Glutamatergic neuron (in vitro differentiated cells): ENCODE results near the gene NFIC. TPM values are rescaled to one million over a fixed set of nuclear protein-coding genes. Genes with fewer than 3 reads are reported as not detected.

Experiments used
- DNase-seq: peaks from one replicate; pipeline ENCODE4 v3.0.0; 2022
- H3K27ac Mint-ChIP-seq: one replicate; pipeline ENCODE4 v1.8.0; 2020; ENCODE audit warnings: mild to moderate bottlenecking, mixed read lengths, inconsistent platforms; ENCODE audit not compliant: unreplicated experiment
- H3K27me3 Mint-ChIP-seq: one replicate; pipeline ENCODE4 v1.8.0; 2020; ENCODE audit warnings: mild to moderate bottlenecking, moderate library complexity, mixed read lengths, inconsistent platforms; ENCODE audit not compliant: unreplicated experiment
- H3K36me3 Mint-ChIP-seq: one replicate; pipeline ENCODE4 v1.8.0; 2020; ENCODE audit warnings: mild to moderate bottlenecking, mixed read lengths, inconsistent platforms; ENCODE audit not compliant: unreplicated experiment
- H3K4me1 Mint-ChIP-seq: one replicate; pipeline ENCODE4 v1.8.0; 2020; ENCODE audit warnings: mild to moderate bottlenecking, low read depth, mixed read lengths, inconsistent platforms; ENCODE audit not compliant: unreplicated experiment
- H3K4me3 Mint-ChIP-seq: one replicate; pipeline ENCODE4 v1.8.0; 2020; ENCODE audit warnings: mild to moderate bottlenecking, mixed read lengths, inconsistent platforms; ENCODE audit not compliant: unreplicated experiment
- H3K9me3 Mint-ChIP-seq: one replicate; pipeline ENCODE4 v1.8.0; 2020; ENCODE audit warnings: mild to moderate bottlenecking, moderate library complexity, mixed read lengths, inconsistent platforms; ENCODE audit not compliant: unreplicated experiment
- long read RNA-seq: library from polyadenylated mRNA; unstranded; transcript quantifications from one replicate; pipeline ENCODE4 v2.0.0, GENCODE V29; 2020; ENCODE audit not compliant: unreplicated experiment
- total RNA-seq: library from RNA; stranded (reverse); fragmentation: NEBNext Ultra II Directional; extraction: Animal tissue kit (Norgen Biotek cat#: 25700); gene quantifications from one replicate; pipeline ENCODE4 v1.2.1, GENCODE V29; 2021; ENCODE audit not compliant: unreplicated experiment
- TF ChIP-seq, protein P1 (sequence below): fragments of 200-600 bp; sonication (generic); IDR thresholded peaks from one replicate; pipeline ENCODE4 v1.5.0; 2021; ENCODE audit not compliant: partially characterized antibody, unreplicated experiment

Gene NFIC
- 2.0 TPM for total RNA-seq
- long read RNA-seq: 0 reads

DNA sequence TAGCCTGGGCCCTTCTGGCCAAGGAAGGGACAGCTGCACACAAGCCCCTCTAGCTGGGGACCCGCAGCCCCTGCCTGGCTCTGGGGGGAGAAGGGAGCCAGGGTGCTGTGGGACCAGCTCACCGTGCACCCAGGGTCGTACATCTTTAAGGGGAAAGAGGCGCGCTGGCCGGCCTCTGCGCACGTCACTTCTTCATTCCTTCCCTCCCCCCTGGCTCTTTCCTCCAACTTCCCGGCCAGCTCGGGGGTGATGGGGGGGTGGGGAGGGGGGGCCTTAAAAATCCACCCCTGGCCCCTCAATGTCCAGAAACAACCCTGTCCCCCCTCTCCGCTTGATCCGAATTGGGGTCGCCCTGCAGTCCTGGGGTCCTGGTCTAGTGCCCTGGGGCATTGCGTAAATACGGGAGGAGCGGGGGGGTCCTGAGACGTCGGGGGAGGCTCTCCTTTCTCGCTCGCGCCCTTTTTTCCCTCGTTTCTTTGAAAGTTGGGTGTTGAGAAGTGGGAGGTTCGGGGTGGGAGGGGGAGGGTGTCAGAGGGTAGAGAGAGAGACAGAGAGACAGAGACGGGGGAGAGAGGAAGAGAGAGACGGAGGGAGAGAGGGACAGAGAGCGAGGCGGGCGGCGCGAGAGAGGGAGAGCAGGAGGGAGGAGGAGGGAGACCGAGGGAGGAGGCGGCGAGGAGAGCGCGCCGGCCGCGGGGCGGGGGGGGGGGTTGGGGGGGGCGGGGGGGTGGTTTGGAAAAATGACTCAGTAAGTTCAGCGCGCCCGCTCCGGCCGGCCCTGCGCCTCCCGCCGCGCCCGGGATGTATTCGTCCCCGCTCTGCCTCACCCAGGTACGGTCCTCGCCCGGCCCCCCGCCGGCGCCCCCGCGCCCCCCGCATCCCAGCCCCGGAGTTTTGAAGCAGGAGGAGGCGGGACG, at the start of gene NFIC:
TSS of gene NFIC (plus strand) at position 748 of the 917 bp plus-strand sequence. CDS start at position 802, 54 bp downstream.
- H3K9me3 Mint-ChIP-seq: peaks cover 8% of the 10 kb centered on the region
- H3K27ac Mint-ChIP-seq: no peak within 1 kb of the TSS
- no peak for DNase-seq
- TF ChIP-seq, protein P1, sequence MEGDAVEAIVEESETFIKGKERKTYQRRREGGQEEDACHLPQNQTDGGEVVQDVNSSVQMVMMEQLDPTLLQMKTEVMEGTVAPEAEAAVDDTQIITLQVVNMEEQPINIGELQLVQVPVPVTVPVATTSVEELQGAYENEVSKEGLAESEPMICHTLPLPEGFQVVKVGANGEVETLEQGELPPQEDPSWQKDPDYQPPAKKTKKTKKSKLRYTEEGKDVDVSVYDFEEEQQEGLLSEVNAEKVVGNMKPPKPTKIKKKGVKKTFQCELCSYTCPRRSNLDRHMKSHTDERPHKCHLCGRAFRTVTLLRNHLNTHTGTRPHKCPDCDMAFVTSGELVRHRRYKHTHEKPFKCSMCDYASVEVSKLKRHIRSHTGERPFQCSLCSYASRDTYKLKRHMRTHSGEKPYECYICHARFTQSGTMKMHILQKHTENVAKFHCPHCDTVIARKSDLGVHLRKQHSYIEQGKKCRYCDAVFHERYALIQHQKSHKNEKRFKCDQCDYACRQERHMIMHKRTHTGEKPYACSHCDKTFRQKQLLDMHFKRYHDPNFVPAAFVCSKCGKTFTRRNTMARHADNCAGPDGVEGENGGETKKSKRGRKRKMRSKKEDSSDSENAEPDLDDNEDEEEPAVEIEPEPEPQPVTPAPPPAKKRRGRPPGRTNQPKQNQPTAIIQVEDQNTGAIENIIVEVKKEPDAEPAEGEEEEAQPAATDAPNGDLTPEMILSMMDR: no peak
- peaks cover 2% of the 10 kb centered on the region for H3K4me1 Mint-ChIP-seq
- no peak within 1 kb of the TSS for H3K4me3 Mint-ChIP-seq
- peaks cover 51% of the 10 kb centered on the region for H3K27me3 Mint-ChIP-seq
- H3K36me3 Mint-ChIP-seq: no peaks in the 10 kb centered on the region

DNA sequence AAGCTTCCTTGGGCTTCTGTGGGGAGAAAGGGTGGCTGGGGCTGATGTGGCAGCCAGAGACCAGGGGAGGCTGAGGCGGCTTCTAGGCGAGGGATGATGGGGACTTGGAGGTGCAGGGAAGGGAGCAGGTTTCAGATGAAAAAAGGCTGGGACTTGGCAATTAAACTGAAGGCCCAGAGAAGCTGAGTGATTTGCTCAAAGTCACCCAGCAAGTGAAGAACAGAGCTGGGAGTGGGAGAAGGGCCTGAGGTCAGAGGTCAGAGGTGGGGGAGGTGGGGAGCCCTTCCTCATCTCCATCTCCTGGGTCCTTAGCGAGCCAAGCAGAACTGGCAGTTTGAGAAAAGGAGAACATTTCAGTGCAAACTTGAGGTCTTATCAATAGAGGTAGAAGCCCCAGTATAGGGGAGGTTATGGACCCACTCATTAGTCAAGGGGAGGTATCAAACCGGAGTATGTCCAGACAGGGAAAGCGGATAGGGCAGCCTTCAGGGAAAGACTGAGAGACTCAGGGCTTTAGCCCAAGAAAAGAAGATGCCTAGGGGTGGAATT, 49.6 kb upstream of the NFIC start:
- Mint-ChIP-seq H3K27ac (no peak overlapping the region), H3K4me1 (no peaks in the 10 kb centered on the region), H3K9me3 (peaks cover 4% of the 10 kb centered on the region), H3K36me3 (no peaks in the 10 kb centered on the region), H3K4me3 (no peak overlapping the region), H3K27me3 (peaks cover 10% of the 10 kb centered on the region)
- no peak for DNase-seq
- TF ChIP-seq, protein P1: no peak

DNA sequence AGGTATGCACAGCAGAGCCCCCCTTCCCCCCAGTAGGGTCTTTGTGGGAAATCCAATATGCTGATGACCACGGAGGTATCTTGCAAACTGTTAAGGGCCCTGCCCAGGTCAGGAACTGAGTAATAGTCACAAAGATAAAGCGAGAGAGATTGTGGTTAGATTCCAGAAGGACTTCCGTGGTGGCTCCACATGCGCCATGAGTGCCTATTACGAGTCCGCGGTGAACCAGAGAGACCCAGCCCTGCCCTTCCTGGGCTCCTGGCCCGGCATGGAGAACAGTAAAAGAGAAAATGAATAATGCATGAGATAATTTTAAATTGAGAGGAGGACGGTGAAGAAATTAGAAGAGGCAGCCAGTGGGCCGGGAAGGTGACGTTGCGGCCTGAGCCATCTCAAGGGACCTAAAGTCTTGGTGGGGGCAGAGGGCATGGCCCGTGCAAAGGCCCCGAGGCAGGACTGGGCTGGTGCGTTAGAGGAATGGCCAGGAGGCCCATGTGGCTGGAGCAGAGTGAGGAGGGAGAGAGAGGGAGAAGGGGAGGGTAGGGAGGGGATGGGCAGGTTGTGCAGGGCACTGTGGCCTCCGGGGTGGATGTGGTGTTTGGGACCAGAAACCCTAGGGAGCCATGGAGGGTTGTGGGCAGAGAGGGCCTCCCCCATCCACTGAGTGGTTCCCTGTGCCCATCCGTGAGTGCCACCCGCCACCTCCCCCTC, 46.6 kb upstream of the NFIC start:
- Mint-ChIP-seq H3K27ac (no peak overlapping the region), H3K4me1 (no peaks in the 10 kb centered on the region), H3K4me3 (no peak overlapping the region), H3K9me3 (peaks cover 4% of the 10 kb centered on the region), H3K27me3 (peaks cover 22% of the 10 kb centered on the region), H3K36me3 (no peaks in the 10 kb centered on the region)
- TF ChIP-seq, protein P1: no peak
- DNase-seq: no peak

DNA sequence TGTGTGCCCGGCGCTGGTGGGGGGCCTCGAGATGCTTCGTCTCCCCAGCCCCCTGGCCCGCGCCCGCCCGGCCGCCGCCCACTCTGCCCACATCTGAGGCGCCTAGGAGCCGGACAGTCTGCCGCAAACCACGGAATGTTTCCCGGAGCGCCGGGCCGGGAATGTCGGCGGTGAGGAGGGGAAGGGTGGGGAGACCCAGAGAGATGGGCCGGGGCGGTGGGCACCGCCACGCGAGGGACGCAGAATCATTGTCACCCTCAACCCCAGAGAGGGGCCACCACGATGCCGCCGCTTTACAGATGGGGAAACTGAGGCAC, 46.1 kb upstream of the NFIC start:
- H3K4me3 Mint-ChIP-seq: no peak overlapping the region
- no peaks in the 10 kb centered on the region for H3K36me3 Mint-ChIP-seq
- peaks cover 4% of the 10 kb centered on the region for H3K9me3 Mint-ChIP-seq
- no peak overlapping the region for H3K27ac Mint-ChIP-seq
- H3K27me3 Mint-ChIP-seq: peaks cover 22% of the 10 kb centered on the region
- TF ChIP-seq, protein P1: no peak
- H3K4me1 Mint-ChIP-seq: no peaks in the 10 kb centered on the region
- no peak for DNase-seq
